Measurements from ENCODE around the gene RNASEL.

The RNASEL gene

DNA sequence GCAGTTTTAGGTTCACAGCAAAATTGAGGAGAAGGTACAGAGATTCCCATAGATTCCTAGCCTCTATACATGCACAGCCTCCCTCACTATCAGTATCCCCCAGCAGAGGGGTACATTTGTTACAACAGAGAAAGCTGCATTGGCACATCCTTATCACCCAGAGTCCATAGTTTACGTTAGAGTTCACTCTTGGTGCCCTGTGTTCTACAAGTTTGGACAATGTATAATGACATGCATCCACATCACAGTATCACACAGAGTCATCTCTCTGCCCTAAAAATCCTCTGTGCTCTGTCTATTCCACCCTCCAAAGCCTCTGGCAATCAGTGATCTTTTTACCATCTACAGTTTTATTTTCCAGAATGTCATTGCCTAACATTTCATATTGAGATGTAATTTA, 37.5 kb upstream of the RNASEL start:
- TF ChIP-seq, protein P1, sequence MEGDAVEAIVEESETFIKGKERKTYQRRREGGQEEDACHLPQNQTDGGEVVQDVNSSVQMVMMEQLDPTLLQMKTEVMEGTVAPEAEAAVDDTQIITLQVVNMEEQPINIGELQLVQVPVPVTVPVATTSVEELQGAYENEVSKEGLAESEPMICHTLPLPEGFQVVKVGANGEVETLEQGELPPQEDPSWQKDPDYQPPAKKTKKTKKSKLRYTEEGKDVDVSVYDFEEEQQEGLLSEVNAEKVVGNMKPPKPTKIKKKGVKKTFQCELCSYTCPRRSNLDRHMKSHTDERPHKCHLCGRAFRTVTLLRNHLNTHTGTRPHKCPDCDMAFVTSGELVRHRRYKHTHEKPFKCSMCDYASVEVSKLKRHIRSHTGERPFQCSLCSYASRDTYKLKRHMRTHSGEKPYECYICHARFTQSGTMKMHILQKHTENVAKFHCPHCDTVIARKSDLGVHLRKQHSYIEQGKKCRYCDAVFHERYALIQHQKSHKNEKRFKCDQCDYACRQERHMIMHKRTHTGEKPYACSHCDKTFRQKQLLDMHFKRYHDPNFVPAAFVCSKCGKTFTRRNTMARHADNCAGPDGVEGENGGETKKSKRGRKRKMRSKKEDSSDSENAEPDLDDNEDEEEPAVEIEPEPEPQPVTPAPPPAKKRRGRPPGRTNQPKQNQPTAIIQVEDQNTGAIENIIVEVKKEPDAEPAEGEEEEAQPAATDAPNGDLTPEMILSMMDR (conservative IDR thresholded peaks at IDR 0.05; ENCODE audit: low read depth, low read length), result no peak
- no peak for DNase-seq (ENCODE audit: low read depth)
- no peak overlapping the region for H3K4me3 ChIP-seq (ENCODE audit: low read length)

DNA sequence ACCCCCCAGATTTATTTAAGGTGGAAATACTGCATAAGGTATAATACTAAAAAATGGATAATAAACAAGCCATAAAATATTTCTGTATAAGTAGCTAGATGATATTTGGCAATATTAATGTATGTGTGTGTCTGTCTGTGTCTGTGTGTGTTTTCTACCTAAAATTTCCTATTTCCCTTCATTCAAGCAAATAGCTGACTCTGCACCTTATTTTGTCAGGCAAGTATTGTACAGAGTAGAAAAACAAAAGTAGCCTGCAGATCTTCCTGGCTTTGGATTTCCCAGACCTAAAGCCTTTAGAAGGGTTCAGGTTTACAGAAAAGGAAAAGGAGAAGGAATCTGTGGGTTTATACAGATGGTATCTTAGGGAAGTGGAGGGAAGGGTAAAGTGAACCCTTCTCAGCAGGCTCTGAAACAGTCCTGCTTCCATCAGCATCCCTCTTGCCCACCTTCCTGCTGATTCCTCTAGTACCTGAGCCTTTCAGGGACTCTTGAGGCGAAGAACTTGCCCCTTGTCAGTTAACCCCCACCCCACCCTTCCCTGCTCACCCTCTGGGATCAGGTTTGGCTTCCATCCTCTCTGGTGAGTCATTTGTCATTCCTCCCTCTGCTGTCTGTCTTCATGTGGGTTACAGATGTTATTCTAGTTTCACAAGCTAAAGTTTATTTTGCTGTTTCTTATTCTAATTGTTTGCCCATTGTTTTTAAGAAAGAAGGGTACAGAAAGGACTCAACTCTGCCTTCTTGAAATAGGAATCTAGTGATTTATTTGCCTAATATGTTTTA, 36.9 kb upstream of the RNASEL start:
- DNase-seq (ENCODE audit: low read depth), result no peak
- no peak overlapping the region for H3K4me3 ChIP-seq (ENCODE audit: low read length)
- TF ChIP-seq, protein P1 (conservative IDR thresholded peaks at IDR 0.05; ENCODE audit: low read depth, low read length), result no peak

DNA sequence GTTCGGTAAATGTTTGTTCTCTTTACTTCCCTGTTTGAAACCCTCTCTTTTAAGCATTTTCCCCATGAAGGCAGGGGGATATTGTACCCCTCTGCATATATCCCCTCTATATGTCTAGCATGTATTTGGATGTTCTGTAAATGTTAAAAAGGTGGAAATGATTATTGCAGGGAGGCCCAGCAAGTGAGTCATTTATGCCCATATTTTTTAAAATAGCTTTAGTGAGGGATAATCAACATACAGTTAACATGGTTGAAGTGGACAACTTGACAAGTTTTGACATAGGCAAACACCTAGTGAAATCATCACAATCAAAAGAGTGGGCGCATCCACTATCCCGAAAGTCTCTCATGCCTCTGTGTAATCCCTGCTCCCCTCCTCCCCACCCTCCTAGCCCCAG, 36.0 kb upstream of the RNASEL start:
- TF ChIP-seq, protein P1 (conservative IDR thresholded peaks at IDR 0.05; ENCODE audit: low read depth, low read length), result no peak
- H3K4me3 ChIP-seq (ENCODE audit: low read length), result no peak overlapping the region
- DNase-seq (ENCODE audit: low read depth), result no peak

DNA sequence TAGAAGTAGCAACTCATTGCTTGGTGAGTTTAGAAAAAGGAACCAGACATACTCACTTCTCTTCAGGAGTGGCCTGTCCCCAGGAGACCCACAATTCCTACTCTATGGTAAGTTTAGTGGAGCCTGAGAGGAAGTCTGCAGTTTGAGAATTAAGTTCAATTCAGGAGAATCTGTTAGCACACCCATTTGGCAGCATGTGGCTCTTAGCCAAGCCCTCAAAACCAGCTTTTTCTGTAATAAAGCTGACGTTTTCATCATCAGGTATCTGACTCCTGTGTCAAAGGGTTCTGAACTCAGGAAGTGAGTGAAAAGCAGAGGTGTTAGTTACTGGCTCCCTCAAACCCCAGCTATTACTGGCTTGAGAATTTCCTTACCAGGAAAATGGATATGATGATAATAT, 35.5 kb upstream of the RNASEL start:
- TF ChIP-seq, protein P1 (conservative IDR thresholded peaks at IDR 0.05; ENCODE audit: low read depth, low read length), result no peak
- no peak overlapping the region for H3K4me3 ChIP-seq (ENCODE audit: low read length)
- no peak for DNase-seq (ENCODE audit: low read depth)

DNA sequence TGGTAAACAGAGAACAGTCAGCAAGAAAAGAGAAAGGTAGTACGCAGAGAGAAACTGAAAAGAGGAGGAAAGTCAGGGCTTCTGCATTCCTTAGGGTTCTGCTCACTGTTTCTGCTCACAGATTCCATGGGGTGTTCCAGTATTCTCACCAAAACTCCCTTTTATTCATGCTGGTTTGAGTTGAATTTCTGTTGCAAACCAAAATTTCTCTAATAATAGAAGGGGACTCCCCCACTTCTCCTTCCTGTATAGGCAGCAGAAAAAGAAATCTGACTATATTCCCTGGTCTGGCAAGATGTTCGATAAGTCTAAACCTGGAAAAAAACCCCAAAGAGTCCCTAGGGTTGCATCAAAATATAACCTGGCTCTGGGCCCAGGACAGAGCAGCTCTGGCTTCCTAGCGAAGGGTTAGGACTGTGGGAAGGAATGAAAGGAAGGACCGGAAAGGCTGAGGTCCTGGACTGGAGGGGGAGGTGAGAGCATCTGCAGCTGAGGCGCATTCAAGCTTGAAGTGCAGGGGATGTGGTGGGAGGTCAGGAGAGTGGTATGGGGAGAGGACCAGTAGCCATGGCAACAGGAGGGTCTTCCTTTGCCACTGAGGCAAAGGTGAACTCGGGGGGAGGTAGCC, 34.0 kb upstream of the RNASEL start:
- no peak for DNase-seq (ENCODE audit: low read depth)
- TF ChIP-seq, protein P1 (conservative IDR thresholded peaks at IDR 0.05; ENCODE audit: low read depth, low read length), result no peak
- H3K4me3 ChIP-seq (ENCODE audit: low read length), result no peak overlapping the region

DNA sequence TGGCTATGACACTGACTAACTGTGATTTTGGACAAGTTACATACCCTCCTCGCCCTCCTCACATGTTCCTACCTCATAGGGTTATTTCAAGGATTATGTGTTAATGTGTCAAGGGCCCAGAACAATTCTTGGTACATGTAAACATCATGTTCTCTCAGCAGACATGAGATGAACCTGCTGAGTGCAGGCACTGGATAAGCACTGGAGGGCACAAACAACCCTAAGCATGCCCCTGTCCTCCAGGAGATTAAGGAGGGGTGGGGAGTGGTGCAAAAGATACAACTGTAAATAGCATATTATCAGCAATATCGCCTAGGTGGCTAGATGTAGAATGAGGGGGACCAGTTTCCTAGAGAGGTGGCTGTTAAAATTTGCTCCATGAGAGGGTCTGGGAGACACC, 32.9 kb upstream of the RNASEL start:
- H3K4me3 ChIP-seq (ENCODE audit: low read length), result no peak overlapping the region
- DNase-seq (ENCODE audit: low read depth), result no peak
- TF ChIP-seq, protein P1 (conservative IDR thresholded peaks at IDR 0.05; ENCODE audit: low read depth, low read length), result no peak

Data from retinal pigment epithelial cell (primary cell).